HG02852 (cell line): ENCODE data around the gene LGALS12.

Source experiments
- ATAC-seq: cut with Tn5 transposase; IDR thresholded peaks from one replicate; pipeline ENCODE4 v1.9.1; 2021; ENCODE audit warnings: mild to moderate bottlenecking, moderate library complexity; ENCODE audit not compliant: unreplicated experiment

The LGALS12 gene

GRCh38 chr11:63505857-63506528, at the start of gene LGALS12:
Gene LGALS12 (plus strand): TSS chr11:63506084. CDS start chr11:63506459, 375 bp downstream.
- no peak for ATAC-seq

- no peak for ATAC-seq
Observed at GRCh38 chr11:63459586-63459985, 46.3 kb upstream of the LGALS12 start.

- ATAC-seq = no peak
Observed at GRCh38 chr11:63462137-63462536, 43.7 kb upstream of the LGALS12 start.

- ATAC-seq = no peak
Observed at GRCh38 chr11:63470311-63470710, 35.6 kb upstream of the LGALS12 start.

- no peak for ATAC-seq
Observed at GRCh38 chr11:63472372-63472771, 33.5 kb upstream of the LGALS12 start.

GRCh38 chr11:63476618-63477017, 29.3 kb upstream of the LGALS12 start:
- no peak for ATAC-seq

- no peak for ATAC-seq
Observed at GRCh38 chr11:63478896-63479295, 27.0 kb upstream of the LGALS12 start.

- no peak for ATAC-seq
Observed at GRCh38 chr11:63480039-63480438, 25.8 kb upstream of the LGALS12 start.

GRCh38 chr11:63485777-63486176, 20.1 kb upstream of the LGALS12 start:
- ATAC-seq = no peak

GRCh38 chr11:63488789-63489188, 17.1 kb upstream of the LGALS12 start:
- no peak for ATAC-seq

GRCh38 chr11:63489879-63490278, 16.0 kb upstream of the LGALS12 start:
- ATAC-seq = no peak

GRCh38 chr11:63490551-63491239, 15.2 kb upstream of the LGALS12 start, which contains the start of gene PLAAT5:
Gene PLAAT5 (minus strand): TSS chr11:63491167. CDS start chr11:63491034, 133 bp downstream.
- ATAC-seq = no peak

- ATAC-seq = no peak
Observed at GRCh38 chr11:63491240-63491587, 14.7 kb upstream of the LGALS12 start.

- ATAC-seq = no peak
Observed at GRCh38 chr11:63491636-63492372, 14.1 kb upstream of the LGALS12 start.

- ATAC-seq = no peak
Observed at GRCh38 chr11:63492441-63492840, 13.4 kb upstream of the LGALS12 start.

- no peak for ATAC-seq
Observed at GRCh38 chr11:63493127-63493526, 12.8 kb upstream of the LGALS12 start.

- no peak for ATAC-seq
Observed at GRCh38 chr11:63494975-63495374, 10.9 kb upstream of the LGALS12 start.

GRCh38 chr11:63499874-63500273, 6.0 kb upstream of the LGALS12 start:
- ATAC-seq = no peak

- no peak for ATAC-seq
Observed at GRCh38 chr11:63501236-63501635, 4.6 kb upstream of the LGALS12 start.

- ATAC-seq = no peak
Observed at GRCh38 chr11:63502252-63502820, 3.5 kb upstream of the LGALS12 start.

- no peak for ATAC-seq
Observed at GRCh38 chr11:63503492-63503891, 2.4 kb upstream of the LGALS12 start.
